ENCODE data around the gene NFAM1.

Gene NFAM1

DNA sequence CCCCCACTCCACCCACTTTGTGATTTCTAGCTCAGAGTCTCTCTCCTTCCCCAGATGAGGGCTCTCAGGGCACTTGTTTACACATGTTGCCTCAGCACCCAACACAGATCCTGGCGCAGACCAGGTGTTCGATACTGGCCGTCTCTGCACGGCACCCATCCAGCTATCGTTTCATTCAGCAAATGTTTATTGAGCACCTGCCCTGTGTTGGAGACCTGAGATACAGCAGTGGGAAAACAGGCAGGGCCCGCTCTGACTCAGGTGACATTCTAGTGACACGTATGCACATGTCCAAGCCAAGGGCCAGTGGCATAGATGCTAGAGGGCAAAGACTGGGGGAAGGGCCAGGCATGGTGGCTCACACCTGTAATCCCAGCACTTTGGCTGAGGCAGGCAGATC, 71.9 kb downstream of the NFAM1 start:
- no peak for DNase-seq (ENCODE audit: low read depth in 2 of 2)

GRCh38 chr22:42358643-42359558, 73.3 kb downstream of the NFAM1 start:
- DNase-seq (ENCODE audit: low read depth in 2 of 2), result no peak

- DNase-seq (ENCODE audit: low read depth in 2 of 2), result no peak
These were observed 74.4 kb downstream of the NFAM1 start for GRCh38 chr22:42357634-42358296.

GRCh38 chr22:42357221-42357620, 75.0 kb downstream of the NFAM1 start:
- DNase-seq (ENCODE audit: low read depth in 2 of 2), result no peak

GRCh38 chr22:42356533-42356932, 75.7 kb downstream of the NFAM1 start:
- DNase-seq (ENCODE audit: low read depth in 2 of 2), result no peak

GRCh38 chr22:42353883-42354727, 78.1 kb downstream of the NFAM1 start:
- no peak for DNase-seq (ENCODE audit: low read depth in 2 of 2)

- DNase-seq (ENCODE audit: low read depth in 2 of 2), result no peak
These were observed 81.8 kb downstream of the NFAM1 start for GRCh38 chr22:42350373-42350772.

GRCh38 chr22:42347281-42347824, 84.8 kb downstream of the NFAM1 start:
- no peak for DNase-seq (ENCODE audit: low read depth in 2 of 2)

- DNase-seq (ENCODE audit: low read depth in 2 of 2), result no peak
These were observed 85.5 kb downstream of the NFAM1 start for GRCh38 chr22:42346722-42347121.

DNA sequence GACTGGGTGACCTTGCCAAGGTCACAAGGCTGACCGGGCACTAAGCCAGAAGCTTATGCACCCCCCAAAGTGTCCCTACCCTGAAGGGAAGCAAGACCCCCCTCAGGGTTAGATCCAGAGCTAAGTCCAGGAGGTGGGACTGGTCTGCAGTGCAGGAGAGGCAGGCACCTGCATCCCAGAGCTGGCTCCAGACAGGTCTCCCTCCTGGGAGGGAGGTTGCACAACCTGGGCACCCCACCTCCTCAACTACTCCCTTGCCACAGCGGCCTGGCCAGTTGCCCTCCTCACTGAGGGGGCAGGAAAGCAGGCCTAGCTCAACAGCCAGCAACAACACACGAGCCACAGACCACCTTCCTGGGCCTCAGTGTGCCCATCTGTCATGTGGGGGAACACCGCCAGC, 86.7 kb downstream of the NFAM1 start:
- DNase-seq (ENCODE audit: low read depth in 2 of 2), result no peak

GRCh38 chr22:42344361-42344905, 87.8 kb downstream of the NFAM1 start:
- no peak for DNase-seq (ENCODE audit: low read depth in 2 of 2)

DNA sequence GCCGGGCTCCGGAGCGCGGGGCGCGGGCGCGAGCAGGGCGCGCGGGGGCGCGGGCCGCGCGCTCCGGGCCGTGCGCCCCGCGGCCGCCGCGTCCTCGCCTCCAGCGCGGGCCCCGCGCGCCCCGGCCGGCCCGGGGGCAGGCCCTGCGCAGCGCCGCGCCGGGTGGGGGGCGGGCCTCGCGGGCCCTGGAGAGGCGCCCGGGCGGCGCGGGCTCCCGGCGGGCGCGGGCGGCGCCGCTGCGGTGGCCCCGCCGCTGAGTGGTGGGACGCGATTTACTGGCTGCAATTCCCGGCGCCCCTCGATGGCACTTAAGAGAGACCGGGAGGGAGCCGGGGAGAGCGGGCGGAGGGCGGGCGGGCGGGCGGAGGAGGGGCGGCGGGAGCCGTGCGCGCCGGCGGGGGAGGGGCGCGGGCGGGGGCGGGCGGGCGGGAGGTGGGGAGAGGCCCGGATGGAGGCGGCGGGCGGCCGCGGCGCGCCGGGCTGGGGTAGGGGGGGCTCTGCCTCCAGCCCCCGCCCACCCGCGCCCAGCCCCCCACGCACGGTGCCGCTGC, 88.6 kb downstream of the NFAM1 start:
- no peak for DNase-seq (ENCODE audit: low read depth in 2 of 2)

- no peak for DNase-seq (ENCODE audit: low read depth in 2 of 2)
These were observed 89.1 kb downstream of the NFAM1 start for GRCh38 chr22:42343121-42343454.

DNA sequence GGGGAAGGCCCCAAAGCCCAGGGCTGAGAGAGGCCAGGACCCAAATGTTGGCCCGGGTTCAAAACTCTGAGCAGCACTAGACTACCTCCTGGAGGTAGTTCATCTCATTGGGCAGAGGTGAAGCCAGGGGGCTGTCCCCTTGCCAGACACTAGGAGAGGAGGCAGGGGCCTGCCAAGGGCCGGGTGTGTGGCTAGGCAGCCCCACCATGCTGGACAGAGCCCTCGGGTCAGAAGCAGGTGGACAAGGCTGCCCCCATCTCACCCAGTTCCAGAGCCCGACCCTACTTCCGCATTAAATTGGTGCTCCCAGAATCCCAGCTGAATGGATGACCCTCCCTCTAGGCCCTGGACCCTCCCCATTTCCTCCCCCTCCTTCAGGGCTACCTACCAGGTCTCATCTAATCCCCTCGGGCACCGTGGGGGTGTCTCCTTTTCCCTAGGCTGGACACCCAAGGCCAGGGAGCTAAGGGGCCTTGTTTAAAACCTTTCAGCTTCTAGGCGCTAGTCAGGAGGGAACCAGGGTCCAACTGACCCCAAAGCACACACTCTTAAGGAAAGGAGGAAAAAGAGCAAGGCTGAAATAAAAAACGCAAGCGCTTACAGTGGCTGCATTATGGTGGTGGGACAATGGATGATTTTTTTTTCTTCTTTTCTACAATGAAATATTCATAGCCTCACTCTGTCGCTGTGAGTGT, 89.6 kb downstream of the NFAM1 start:
- no peak for DNase-seq (ENCODE audit: low read depth in 2 of 2)

DNA sequence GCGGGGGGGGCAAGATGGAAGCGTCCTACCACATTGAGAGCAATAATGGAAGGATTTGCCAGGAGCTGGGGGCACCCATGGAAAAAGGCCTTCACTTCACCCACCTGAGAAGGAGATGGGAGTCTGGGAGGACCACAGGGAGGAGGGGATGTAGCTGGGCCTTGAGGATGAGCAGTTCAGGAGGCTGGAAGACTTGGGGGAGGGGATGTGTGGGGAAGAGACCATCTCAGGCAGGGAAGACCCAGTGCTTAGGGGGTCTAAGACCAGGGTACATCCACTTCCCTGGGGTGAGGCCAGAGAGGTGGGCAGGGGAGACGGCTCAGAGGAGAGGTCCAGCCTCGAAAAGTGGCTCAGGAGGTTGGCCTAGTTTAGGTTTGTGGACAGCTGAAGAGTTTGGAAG, 90.4 kb downstream of the NFAM1 start:
- DNase-seq (ENCODE audit: low read depth in 2 of 2), result no peak

DNA sequence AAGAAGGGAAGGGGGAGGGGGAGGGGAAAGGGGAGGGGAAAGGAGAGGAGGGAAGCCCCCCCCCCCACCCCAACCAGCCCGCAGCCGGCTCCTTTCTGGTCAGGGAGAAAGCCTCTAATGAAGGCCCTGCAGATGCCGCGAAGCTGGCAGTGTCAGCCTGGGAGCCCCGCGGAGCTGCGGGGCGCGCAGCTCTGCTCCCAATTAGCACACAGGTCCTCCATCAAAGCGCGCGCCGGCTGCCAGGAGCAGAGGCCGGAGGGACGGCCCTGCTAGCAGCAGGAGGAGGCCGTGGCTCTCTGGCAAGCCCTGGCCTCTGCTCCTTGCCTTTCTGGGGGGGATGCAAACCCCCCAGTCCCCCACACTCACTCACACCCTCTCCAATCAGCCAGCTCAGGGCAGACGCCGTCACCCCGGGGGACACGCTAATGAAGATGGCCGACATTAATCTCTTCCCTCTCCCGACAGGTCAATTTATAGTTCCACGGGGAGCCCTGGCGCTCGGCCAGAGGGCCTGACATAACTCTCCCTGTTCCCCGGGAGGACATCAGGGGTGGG, 91.3 kb downstream of the NFAM1 start:
- DNase-seq (ENCODE audit: low read depth in 2 of 2), result no peak

DNA sequence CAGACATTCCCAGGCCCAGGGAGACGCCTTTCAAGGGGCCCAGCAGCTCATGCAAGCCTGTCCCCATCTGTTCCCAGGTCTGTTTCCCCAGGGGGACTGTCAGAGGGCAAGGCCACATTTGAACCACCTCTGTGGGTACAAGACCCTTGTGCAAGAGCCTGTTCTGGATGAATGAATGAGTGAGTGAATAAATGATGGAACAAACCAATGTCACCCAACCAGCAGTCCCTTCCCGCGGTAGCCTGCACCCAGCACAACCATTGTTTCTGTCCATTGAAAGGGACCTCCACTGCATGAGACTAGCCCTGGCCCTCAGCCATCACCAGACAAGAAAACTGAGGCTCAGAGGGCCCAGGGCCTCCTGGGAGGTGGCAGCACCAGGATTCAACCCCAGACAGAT, 92.1 kb downstream of the NFAM1 start:
- no peak for DNase-seq (ENCODE audit: low read depth in 2 of 2)

DNA sequence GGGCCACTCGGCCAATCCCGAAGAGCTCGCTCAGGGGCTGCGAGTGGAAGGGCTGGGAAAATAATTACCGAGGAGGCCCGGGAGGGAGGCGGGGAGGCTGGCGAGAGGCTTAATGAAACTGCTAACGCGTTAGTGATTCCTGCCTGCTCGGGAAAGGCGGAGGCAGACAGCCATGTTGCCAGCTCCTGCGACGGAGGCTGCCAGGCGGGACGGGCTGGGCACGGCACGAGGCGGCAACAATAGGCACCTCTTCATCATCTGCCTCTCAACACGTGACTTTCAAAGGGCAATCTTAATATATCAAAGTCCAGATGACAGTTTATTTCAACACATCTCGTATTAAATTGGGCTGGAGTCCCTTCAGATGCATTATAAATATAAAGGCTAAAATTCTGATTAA, 93.7 kb downstream of the NFAM1 start:
- DNase-seq (ENCODE audit: low read depth in 2 of 2), result no peak

- no peak for DNase-seq (ENCODE audit: low read depth in 2 of 2)
These were observed 94.8 kb downstream of the NFAM1 start for GRCh38 chr22:42337356-42337755.

- no peak for DNase-seq (ENCODE audit: low read depth in 2 of 2)
These were observed 95.5 kb downstream of the NFAM1 start for GRCh38 chr22:42336527-42337227.

Measured in stimulated activated CD8-positive, alpha-beta memory T cell treated with anti-CD3 and anti-CD28 coated beads, Interleukin-7, amount 100 ng/mL, for 1 hour (primary cell).